Activated naive CD4-positive, alpha-beta T cell treated with anti-CD3 and anti-CD28 coated beads, Interleukin-2, amount 10 ng/mL, durations not matched to agents 7 days and 5 days (primary cell): ENCODE results near the gene LIME1.

ENCODE experiments used
- CTCF ChIA-PET: fragments of 350-600 bp; sonication (Branson Sonifier 250); formaldehyde crosslinking; loops from one replicate; lab custom pipeline; 2021; ENCODE audit warnings: antibody characterized with exemption; lab: Charles Lee
- DNase-seq: peaks from one replicate; pipeline ENCODE4 v3.0.0-alpha.2; 2020
- H3K27ac Mint-ChIP-seq: one replicate; pipeline ENCODE4 v1.8.0; 2021; ENCODE audit warnings: mild to moderate bottlenecking, moderate library complexity, mixed read lengths
- H3K27me3 Mint-ChIP-seq: one replicate; pipeline ENCODE4 v1.8.0; 2021; ENCODE audit warnings: mild to moderate bottlenecking, mixed read lengths
- H3K36me3 Mint-ChIP-seq: one replicate; pipeline ENCODE4 v1.8.0; 2021; ENCODE audit warnings: mixed read lengths
- H3K4me1 Mint-ChIP-seq: one replicate; pipeline ENCODE4 v1.8.0; 2021; ENCODE audit warnings: mixed read lengths
- H3K4me3 Mint-ChIP-seq: one replicate; pipeline ENCODE4 v1.8.0; 2021; ENCODE audit warnings: mild to moderate bottlenecking, moderate library complexity, mixed read lengths
- H3K9me3 Mint-ChIP-seq: one replicate; pipeline ENCODE4 v1.8.0; 2021; ENCODE audit warnings: mixed read lengths

Gene LIME1

GRCh38 chr20:63736893-63737694 is 630 bp downstream of the LIME1 start:
- CTCF ChIA-PET, result interaction anchor here (0.8 to 1.2 kb wide), 6 partner anchors 22 to 200 kb away, joined by 3 to 7 read pairs (median 3); partner anchors contain the start of genes ARFRP1, PTK6 and ZGPAT
- no peaks in the 10 kb centered on the region for H3K9me3 Mint-ChIP-seq
- H3K4me1 Mint-ChIP-seq, result peaks cover 29% of the 10 kb centered on the region
- peaks cover 33% of the 10 kb centered on the region for H3K36me3 Mint-ChIP-seq
- DNase-seq, result peak; percentile 77
- H3K27me3 Mint-ChIP-seq, result no peaks in the 10 kb centered on the region
- peak overlapping the region; percentile 89 for H3K4me3 Mint-ChIP-seq
- peak overlapping the region; percentile 92 for H3K27ac Mint-ChIP-seq

GRCh38 chr20:63737695-63737944 is 1.2 kb downstream of the LIME1 start:
- DNase-seq, result no peak
- H3K36me3 Mint-ChIP-seq, result peaks cover 33% of the 10 kb centered on the region
- H3K27ac Mint-ChIP-seq, result peak overlapping the region; percentile 92
- peak overlapping the region; percentile 89 for H3K4me3 Mint-ChIP-seq
- H3K9me3 Mint-ChIP-seq, result no peaks in the 10 kb centered on the region
- CTCF ChIA-PET, result interaction anchor here (0.9 to 1.2 kb wide), 2 partner anchors 30 to 32 kb away, joined by 3 read pairs; partner anchors contain the start of genes ARFRP1 and ZGPAT
- H3K27me3 Mint-ChIP-seq, result no peaks in the 10 kb centered on the region
- peaks cover 29% of the 10 kb centered on the region for H3K4me1 Mint-ChIP-seq

GRCh38 chr20:63737945-63738686 is 1.7 kb downstream of the LIME1 start:
- Mint-ChIP-seq H3K4me1 (peaks cover 29% of the 10 kb centered on the region), H3K36me3 (peaks cover 33% of the 10 kb centered on the region), H3K27me3 (no peaks in the 10 kb centered on the region), H3K4me3 (peak overlapping the region; percentile 89), H3K27ac (peak overlapping the region; percentile 28), H3K9me3 (no peaks in the 10 kb centered on the region)
- peak; percentile 57 for DNase-seq
- CTCF ChIA-PET, result interaction anchor here (0.9 to 1.5 kb wide), 2 partner anchors 30 kb away, joined by 3 to 8 read pairs; partner anchors contain the start of genes ARFRP1 and ZGPAT

- no peaks in the 10 kb centered on the region for H3K27me3 Mint-ChIP-seq
- no peaks in the 10 kb centered on the region for H3K9me3 Mint-ChIP-seq
- H3K4me3 Mint-ChIP-seq, result peak overlapping the region; percentile 89
- peak; percentile 63 for DNase-seq
- H3K36me3 Mint-ChIP-seq, result peaks cover 31% of the 10 kb centered on the region
- CTCF ChIA-PET, result interaction anchor here (1.0 to 1.5 kb wide), 2 partner anchors 31 to 32 kb away, joined by 3 to 8 read pairs; partner anchors contain the start of genes ARFRP1 and ZGPAT
- H3K27ac Mint-ChIP-seq, result peak overlapping the region; percentile 55
- peaks cover 25% of the 10 kb centered on the region for H3K4me1 Mint-ChIP-seq
Measured at GRCh38 chr20:63738687-63739129, 2.2 kb downstream of the LIME1 start.

GRCh38 chr20:63739130-63740069 is 2.9 kb downstream of the LIME1 start, which contains the start of gene SLC2A4RG:
Gene SLC2A4RG (plus strand): TSS chr20:63739776. CDS start chr20:63739913, 137 bp downstream.
- Mint-ChIP-seq H3K27ac (peak within 1 kb of the TSS; percentile 55), H3K36me3 (peaks cover 27% of the 10 kb centered on the region), H3K27me3 (no peaks in the 10 kb centered on the region), H3K4me1 (peaks cover 18% of the 10 kb centered on the region), H3K9me3 (no peaks in the 10 kb centered on the region), H3K4me3 (peak within 1 kb of the TSS; percentile 89)
- CTCF ChIA-PET, result interaction anchor here (1.0 to 1.5 kb wide), 2 partner anchors 31 to 33 kb away, joined by 3 to 8 read pairs; partner anchors contain the start of genes ARFRP1 and ZGPAT
- peak; percentile 77 for DNase-seq

GRCh38 chr20:63740070-63740626 is 3.7 kb downstream of the LIME1 start:
- no peak overlapping the region for H3K27ac Mint-ChIP-seq
- H3K4me3 Mint-ChIP-seq, result peak overlapping the region; percentile 63
- peak; percentile 77 for DNase-seq
- H3K4me1 Mint-ChIP-seq, result peaks cover 16% of the 10 kb centered on the region
- H3K27me3 Mint-ChIP-seq, result no peaks in the 10 kb centered on the region
- H3K9me3 Mint-ChIP-seq, result no peaks in the 10 kb centered on the region
- CTCF ChIA-PET, result interaction anchor here (0.7 to 2.1 kb wide), 5 partner anchors 11 to 47 kb away, joined by 3 to 10 read pairs (median 4); no protein-coding TSS in a partner anchor
- peaks cover 24% of the 10 kb centered on the region for H3K36me3 Mint-ChIP-seq

GRCh38 chr20:63740627-63741353 is 4.3 kb downstream of the LIME1 start:
- CTCF ChIA-PET, result interaction anchor here (0.7 to 2.1 kb wide), 5 partner anchors 10 to 46 kb away, joined by 3 to 10 read pairs (median 4); no protein-coding TSS in a partner anchor
- H3K27ac Mint-ChIP-seq, result no peak overlapping the region

GRCh38 chr20:63741354-63741675 is 4.9 kb downstream of the LIME1 start:
- peaks cover 14% of the 10 kb centered on the region for H3K36me3 Mint-ChIP-seq

More at GRCh38 chr20:63740627-63741353, 4.3 kb downstream of the LIME1 start:
- DNase-seq, result peak; percentile 60
- Mint-ChIP-seq H3K4me3 (peak overlapping the region; percentile 63), H3K27me3 (no peaks in the 10 kb centered on the region), H3K9me3 (no peaks in the 10 kb centered on the region), H3K4me1 (peaks cover 10% of the 10 kb centered on the region), H3K36me3 (peaks cover 18% of the 10 kb centered on the region)

GRCh38 chr20:63741676-63742380 is 5.4 kb downstream of the LIME1 start:
- Mint-ChIP-seq H3K27ac (peak overlapping the region; percentile 7), H3K4me3 (peak overlapping the region; percentile 52)

More at GRCh38 chr20:63741354-63741675, 4.9 kb downstream of the LIME1 start:
- CTCF ChIA-PET, result interaction anchor here (0.9 to 2.1 kb wide), 4 partner anchors 9 to 46 kb away, joined by 3 to 10 read pairs (median 4); no protein-coding TSS in a partner anchor
- H3K4me1 Mint-ChIP-seq, result peaks cover 4% of the 10 kb centered on the region
- DNase-seq, result no peak
- no peaks in the 10 kb centered on the region for H3K27me3 Mint-ChIP-seq
- H3K9me3 Mint-ChIP-seq, result no peaks in the 10 kb centered on the region
- H3K27ac Mint-ChIP-seq, result no peak overlapping the region
- H3K4me3 Mint-ChIP-seq, result peak overlapping the region; percentile 52

GRCh38 chr20:63742381-63743024 is 6.0 kb downstream of the LIME1 start:
- DNase-seq, result no peak

More at GRCh38 chr20:63741676-63742380, 5.4 kb downstream of the LIME1 start:
- peaks cover 2% of the 10 kb centered on the region for H3K4me1 Mint-ChIP-seq
- peaks cover 9% of the 10 kb centered on the region for H3K36me3 Mint-ChIP-seq
- DNase-seq, result no peak
- no peaks in the 10 kb centered on the region for H3K27me3 Mint-ChIP-seq
- CTCF ChIA-PET, result interaction anchor here (1.2 to 2.1 kb wide), 3 partner anchors 9 to 35 kb away, joined by 4 to 10 read pairs (median 5); no protein-coding TSS in a partner anchor
- no peaks in the 10 kb centered on the region for H3K9me3 Mint-ChIP-seq

GRCh38 chr20:63743210-63743970 is 6.9 kb downstream of the LIME1 start:
- Mint-ChIP-seq H3K27ac (peak overlapping the region; percentile 47), H3K36me3 (peaks cover 5% of the 10 kb centered on the region), H3K4me1 (peaks cover 2% of the 10 kb centered on the region), H3K4me3 (no peak overlapping the region), H3K9me3 (no peaks in the 10 kb centered on the region), H3K27me3 (no peaks in the 10 kb centered on the region)
- no peak for DNase-seq
- CTCF ChIA-PET, result no interaction called here

More at GRCh38 chr20:63742381-63743024, 6.0 kb downstream of the LIME1 start:
- no peak overlapping the region for H3K4me3 Mint-ChIP-seq
- H3K9me3 Mint-ChIP-seq, result no peaks in the 10 kb centered on the region
- H3K36me3 Mint-ChIP-seq, result peaks cover 5% of the 10 kb centered on the region
- no peaks in the 10 kb centered on the region for H3K27me3 Mint-ChIP-seq
- peaks cover 2% of the 10 kb centered on the region for H3K4me1 Mint-ChIP-seq
- no peak overlapping the region for H3K27ac Mint-ChIP-seq
- CTCF ChIA-PET, result interaction anchor here (2.1 kb wide), 1 partner anchor 36 kb away, joined by 10 read pairs; no protein-coding TSS in a partner anchor
